Endothelial cell (in vitro differentiated cells): ENCODE results near the gene UBD. TPM values are rescaled to one million over a fixed set of nuclear protein-coding genes. Genes with fewer than 3 reads are reported as not detected.
A peak's percentile ranks its signal among the peaks of the same experiment; 100 is the strongest.

ENCODE experiments used
- DNase-seq: peaks from one replicate; pipeline ENCODE4 v3.0.0; 2021; ENCODE audit warnings: low spot score
- H3K27ac Mint-ChIP-seq: one replicate; pipeline ENCODE4 v1.8.0; 2021; ENCODE audit warnings: mixed read lengths, inconsistent platforms; ENCODE audit not compliant: unreplicated experiment
- H3K27me3 Mint-ChIP-seq: one replicate; pipeline ENCODE4 v1.8.0; 2021; ENCODE audit warnings: mild to moderate bottlenecking, moderate library complexity, mixed read lengths, inconsistent platforms; ENCODE audit not compliant: unreplicated experiment
- H3K36me3 Mint-ChIP-seq: one replicate; pipeline ENCODE4 v1.8.0; 2021; ENCODE audit warnings: mild to moderate bottlenecking, low read depth, mixed read lengths, inconsistent platforms; ENCODE audit not compliant: unreplicated experiment
- H3K4me1 Mint-ChIP-seq: one replicate; pipeline ENCODE4 v1.8.0; 2021; ENCODE audit warnings: mild to moderate bottlenecking, mixed read lengths, inconsistent platforms; ENCODE audit not compliant: unreplicated experiment
- H3K4me3 Mint-ChIP-seq: one replicate; pipeline ENCODE4 v1.8.0; 2021; ENCODE audit warnings: mild to moderate bottlenecking, mixed read lengths, inconsistent platforms; ENCODE audit not compliant: unreplicated experiment
- H3K9me3 Mint-ChIP-seq: one replicate; pipeline ENCODE4 v1.8.0; 2021; ENCODE audit warnings: mixed read lengths, inconsistent platforms; ENCODE audit not compliant: unreplicated experiment
- CTCF ChIP-seq: fragments of 200-600 bp; sonication (generic); IDR thresholded peaks from one replicate; pipeline ENCODE4 v1.5.0; 2021; ENCODE audit warnings: antibody characterized with exemption; ENCODE audit not compliant: unreplicated experiment
- total RNA-seq: library from RNA; stranded (reverse); fragmentation: NEBNext Ultra II Directional; extraction: Animal tissue kit (Norgen Biotek cat#: 25700); gene quantifications from one replicate; pipeline ENCODE4 v1.2.1, GENCODE V29; 2021; ENCODE audit not compliant: unreplicated experiment

UBD gene
- total RNA-seq, 1 donor from 2014 or later, result not detected

DNA sequence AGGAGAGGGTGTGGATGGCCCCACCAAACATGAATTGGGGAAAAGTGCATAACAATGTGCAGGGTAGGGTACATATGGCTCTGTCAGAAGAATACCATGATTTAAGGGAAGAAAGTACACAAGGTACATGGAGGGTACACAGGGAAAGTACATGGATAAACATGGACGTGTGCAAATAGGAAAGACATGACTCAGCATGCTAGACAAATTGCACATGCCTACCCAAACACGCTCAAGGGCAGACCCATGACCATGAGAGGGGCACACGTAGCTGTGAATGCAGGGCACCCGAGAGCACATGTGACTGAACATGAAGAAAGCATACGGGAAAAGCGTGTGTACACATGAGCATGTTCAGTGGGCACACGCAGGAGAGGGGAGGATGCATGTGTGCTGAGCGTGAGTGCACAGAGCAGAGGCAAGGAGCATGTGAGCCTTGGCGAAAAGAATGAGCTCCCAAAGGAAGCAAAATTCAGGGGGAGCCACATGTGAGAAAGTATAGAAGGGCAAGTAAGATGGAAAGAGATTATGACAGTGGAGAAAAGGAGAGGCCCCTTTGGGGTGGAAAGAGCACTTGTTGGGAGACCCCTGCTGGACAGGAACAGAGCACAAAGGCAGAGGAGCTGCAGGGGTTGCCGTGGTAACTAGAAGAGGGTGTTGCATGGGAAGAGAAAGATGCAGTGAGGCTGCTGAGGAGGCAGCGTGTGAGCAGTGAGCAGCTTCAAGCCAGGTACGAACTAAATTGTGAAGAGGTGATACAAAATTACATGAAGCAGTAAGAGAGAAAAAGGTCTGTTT lies 43.2 kb upstream of the UBD start:
- Mint-ChIP-seq H3K36me3 (peaks cover 60% of the 10 kb centered on the region), H3K4me1 (peaks cover 45% of the 10 kb centered on the region), H3K27me3 (peaks cover 15% of the 10 kb centered on the region), H3K9me3 (no peaks in the 10 kb centered on the region), H3K4me3 (peak overlapping the region; percentile 47), H3K27ac (peak overlapping the region; percentile 44)
- peak; percentile 34 for DNase-seq
- TF ChIP-seq CTCF, result no peak

DNA sequence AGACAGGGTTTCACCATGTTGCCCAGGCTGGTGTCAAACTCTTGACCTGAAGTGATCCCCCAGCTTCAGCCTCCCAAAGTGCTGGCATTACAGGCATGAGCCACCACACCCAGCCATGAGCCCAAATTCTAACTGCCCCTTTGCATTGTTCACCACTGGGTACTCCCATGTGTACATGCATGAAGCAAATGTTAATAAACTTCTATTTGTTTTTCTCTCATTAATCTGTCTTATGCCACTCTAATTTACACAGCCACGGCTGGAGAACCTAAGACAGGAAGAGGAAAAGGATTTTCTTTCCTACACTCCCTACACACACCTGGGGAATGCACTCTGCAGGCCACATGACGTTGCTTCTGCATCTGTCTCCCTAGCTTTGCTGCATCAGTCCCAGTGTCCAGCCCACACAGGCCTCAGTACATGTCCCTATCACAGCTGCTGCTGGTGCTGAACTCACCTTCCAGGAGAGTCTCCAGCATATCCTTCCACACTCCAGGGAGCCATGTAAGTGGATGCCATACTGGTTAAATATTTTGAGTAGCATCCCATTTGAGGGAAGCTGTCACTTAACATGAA lies 38.7 kb upstream of the UBD start:
- H3K36me3 Mint-ChIP-seq, result peaks cover 21% of the 10 kb centered on the region
- TF ChIP-seq CTCF, result no peak
- H3K27me3 Mint-ChIP-seq, result peaks cover 8% of the 10 kb centered on the region
- H3K9me3 Mint-ChIP-seq, result no peaks in the 10 kb centered on the region
- no peak for DNase-seq
- no peak overlapping the region for H3K4me3 Mint-ChIP-seq
- H3K27ac Mint-ChIP-seq, result no peak overlapping the region
- H3K4me1 Mint-ChIP-seq, result peaks cover 24% of the 10 kb centered on the region

- Mint-ChIP-seq H3K27ac (no peak overlapping the region), H3K36me3 (peaks cover 11% of the 10 kb centered on the region), H3K27me3 (peaks cover 4% of the 10 kb centered on the region), H3K4me3 (no peak overlapping the region), H3K4me1 (peaks cover 22% of the 10 kb centered on the region), H3K9me3 (no peaks in the 10 kb centered on the region)
- DNase-seq, result no peak
- TF ChIP-seq CTCF, result no peak
Observed at GRCh38 chr6:29597184-29597583, 37.7 kb upstream of the UBD start.

GRCh38 chr6:29596381-29596900 lies 36.9 kb upstream of the UBD start:
- no peak for TF ChIP-seq CTCF
- H3K27me3 Mint-ChIP-seq, result peaks cover 4% of the 10 kb centered on the region
- H3K9me3 Mint-ChIP-seq, result no peaks in the 10 kb centered on the region
- H3K27ac Mint-ChIP-seq, result no peak overlapping the region
- no peak for DNase-seq
- peaks cover 4% of the 10 kb centered on the region for H3K36me3 Mint-ChIP-seq
- peaks cover 27% of the 10 kb centered on the region for H3K4me1 Mint-ChIP-seq
- H3K4me3 Mint-ChIP-seq, result no peak overlapping the region

GRCh38 chr6:29593199-29593855 lies 33.8 kb upstream of the UBD start:
- Mint-ChIP-seq H3K4me3 (no peak overlapping the region), H3K36me3 (no peaks in the 10 kb centered on the region), H3K9me3 (no peaks in the 10 kb centered on the region), H3K27ac (no peak overlapping the region), H3K4me1 (peaks cover 21% of the 10 kb centered on the region), H3K27me3 (peaks cover 2% of the 10 kb centered on the region)
- no peak for TF ChIP-seq CTCF
- no peak for DNase-seq
